Kidney (tissue), 22 donors: Measurements from ENCODE around the gene OR5B17. TPM values are rescaled to one million over a fixed set of nuclear protein-coding genes. Genes with fewer than 3 reads are reported as not detected.
"Not testable (repeated sequence)": the region's sequence is repeated elsewhere in the genome, so short reads cannot be mapped to it uniquely, and the experiment has no call there.

Experiments used
- DNase-seq, 5 donors: peaks; one replicate each; pipeline ENCODE4 v3.0.0-alpha.2; 2013 to 2020
- FAIRE-seq: peaks from 2 replicates; lab custom pipeline; 2012; peaks lifted over from hg19 to GRCh38; lab: Jason Lieb, UNC
- H3K27ac ChIP-seq, 2 donors: one replicate each; pipeline ENCODE4 v1.7.0; 2013; ENCODE audit warnings: low read depth in 2 of 2, low read length in 2 of 2, inconsistent platforms in 1 of 2
- H3K27me3 ChIP-seq: one replicate; pipeline ENCODE4 v1.7.1; 2013; ENCODE audit warnings: low read length, inconsistent platforms; ENCODE audit not compliant: control insufficient read depth, insufficient read depth
- H3K36me3 ChIP-seq, 3 donors: one replicate each; pipeline versions ENCODE4 v1.7.0 to v1.7.1; 2013; ENCODE audit warnings: low read length in 3 of 3, control low read depth in 1 of 3, inconsistent platforms in 1 of 3; ENCODE audit not compliant: insufficient read depth in 3 of 3, control insufficient read depth in 2 of 3
- H3K4me1 ChIP-seq, 3 donors: one replicate each; pipeline versions ENCODE4 v1.7.0 to v1.7.1; 2013; ENCODE audit warnings: low read length in 3 of 3, inconsistent platforms in 1 of 3, low read depth in 1 of 3; ENCODE audit not compliant: control insufficient read depth in 2 of 3, insufficient read depth in 2 of 3
- H3K4me3 ChIP-seq, 3 donors: one replicate each; pipeline versions ENCODE4 v1.7.0 to v1.8.1; 2013; ENCODE audit warnings: low read length in 3 of 3, control low read depth in 1 of 3, inconsistent platforms in 1 of 3
- H3K9ac ChIP-seq, 3 donors: one replicate each; pipeline versions ENCODE4 v1.7.0 to v1.7.1; 2013; ENCODE audit warnings: low read length in 3 of 3, control low read depth in 1 of 3, inconsistent platforms in 1 of 3
- H3K9me3 ChIP-seq, 3 donors: one replicate each; pipeline versions ENCODE4 v1.7.0 to v1.7.1; 2013; ENCODE audit warnings: low read length in 3 of 3, control low read depth in 1 of 3, inconsistent platforms in 1 of 3; ENCODE audit not compliant: control insufficient read depth in 2 of 3, insufficient read depth in 1 of 3
- intact Hi-C: fragments of 100-400 bp; cut with DNase I; formaldehyde crosslinking; loops from one replicate; pipeline ENCODE4 v1.11.1; 2022
- long read RNA-seq, 10 donors: library from polyadenylated mRNA in 1 of 10; unstranded in 1 of 10; transcript quantifications; one replicate each; pipeline ENCODE4 v2.0.0 and lab custom pipeline, GENCODE V29; 2021 to 2026
- polyA plus RNA-seq: library from polyadenylated mRNA; stranded (reverse); fragments of 350-450 nt; fragmentation: Illumina TruSeq; extraction: RNeasy Lipid Tissue Mini Kit (QIAGEN cat#74804); gene quantifications from one replicate; pipeline ENCODE4 v1.2.3, GENCODE V29; 2014; ENCODE audit warnings: low read depth, low replicate concordance; ENCODE audit not compliant: insufficient read depth
- total RNA-seq: library from RNA; stranded (reverse); fragmentation: NEBNext Ultra II Directional; extraction: Animal tissue kit (Norgen Biotek cat#: 25700); gene quantifications from one replicate; pipeline ENCODE4 v1.2.1, GENCODE V29; 2021
- TF ChIP-seq, protein P1 (sequence below): IDR thresholded peaks from 3 replicates; pipeline ENCODE4 v1.5.1; 2012; ENCODE audit warnings: mild to moderate bottlenecking, moderate library complexity, borderline replicate concordance; ENCODE audit not compliant: insufficient read depth; ENCODE audit errors: extremely low read depth
- donor health status: control.
- donor health status: control.
- donor health status: control.
- donor health status: control.
- donor health status: control.
- donor health status: DM: yes; HTN: yes; CAD: no.
- donor health status: Normal renal cell carcinoma (clear cell type).

The OR5B17 gene
- total RNA-seq (not detected), polyA plus RNA-seq (not detected)
- long read RNA-seq, donor 1, result 0 reads
- long read RNA-seq, donor 2, result 0 reads
- long read RNA-seq, donor 3, result 0 reads
- long read RNA-seq, donor 4, result 0 reads
- long read RNA-seq, donor 5, result 0 reads
- long read RNA-seq, donor 6, result 0 reads
- long read RNA-seq, donor 7, result 0 reads
- long read RNA-seq, donor 8, result 0 reads
- long read RNA-seq, donor 9, result 0 reads
- long read RNA-seq, donor 10, result 0 reads

DNA sequence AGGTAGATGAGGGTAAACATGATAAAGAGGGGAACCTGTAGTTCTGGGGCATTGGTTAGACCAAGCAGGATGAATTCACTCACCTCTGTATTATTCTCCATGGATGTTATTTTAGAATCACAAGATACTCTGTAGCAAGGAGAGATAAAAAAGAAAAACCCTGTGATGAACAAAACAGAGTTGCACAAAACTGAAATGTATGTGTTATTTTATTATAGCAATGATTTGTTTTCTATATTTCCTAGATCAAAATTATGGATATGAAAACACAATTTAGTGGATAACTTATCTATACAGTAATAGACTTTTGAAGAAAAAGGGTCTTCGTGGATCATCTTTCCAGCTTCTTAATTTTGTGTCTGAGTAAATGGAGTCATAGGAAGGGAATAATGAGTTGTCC is at the start of gene OR5B17:
Gene OR5B17, minus strand, starts transcription at position 101 of the 400 bp plus-strand sequence. Its CDS starts 0 bp downstream, at position 101.
- Histone ChIP-seq H3K9me3 (no peaks in the 10 kb centered on the region), H3K27me3 (no peaks in the 10 kb centered on the region), H3K4me3 (no peak within 1 kb of the TSS), H3K9ac (no peak within 1 kb of the TSS), H3K27ac (no peak within 1 kb of the TSS), H3K36me3 (no peaks in the 10 kb centered on the region), H3K4me1 (no peaks in the 10 kb centered on the region)
- TF ChIP-seq, protein P1, sequence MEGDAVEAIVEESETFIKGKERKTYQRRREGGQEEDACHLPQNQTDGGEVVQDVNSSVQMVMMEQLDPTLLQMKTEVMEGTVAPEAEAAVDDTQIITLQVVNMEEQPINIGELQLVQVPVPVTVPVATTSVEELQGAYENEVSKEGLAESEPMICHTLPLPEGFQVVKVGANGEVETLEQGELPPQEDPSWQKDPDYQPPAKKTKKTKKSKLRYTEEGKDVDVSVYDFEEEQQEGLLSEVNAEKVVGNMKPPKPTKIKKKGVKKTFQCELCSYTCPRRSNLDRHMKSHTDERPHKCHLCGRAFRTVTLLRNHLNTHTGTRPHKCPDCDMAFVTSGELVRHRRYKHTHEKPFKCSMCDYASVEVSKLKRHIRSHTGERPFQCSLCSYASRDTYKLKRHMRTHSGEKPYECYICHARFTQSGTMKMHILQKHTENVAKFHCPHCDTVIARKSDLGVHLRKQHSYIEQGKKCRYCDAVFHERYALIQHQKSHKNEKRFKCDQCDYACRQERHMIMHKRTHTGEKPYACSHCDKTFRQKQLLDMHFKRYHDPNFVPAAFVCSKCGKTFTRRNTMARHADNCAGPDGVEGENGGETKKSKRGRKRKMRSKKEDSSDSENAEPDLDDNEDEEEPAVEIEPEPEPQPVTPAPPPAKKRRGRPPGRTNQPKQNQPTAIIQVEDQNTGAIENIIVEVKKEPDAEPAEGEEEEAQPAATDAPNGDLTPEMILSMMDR, result no peak
- intact Hi-C loops, result no loop called here
- DNase-seq, result no peak
- FAIRE-seq, result no peak

- H3K36me3 ChIP-seq, result no peaks in the 10 kb centered on the region
- H3K27ac ChIP-seq, result no peak within 1 kb of the TSS
- intact Hi-C loops, result no loop called here
- H3K9me3 ChIP-seq, result peaks cover 0 to 3% (median 0%) of the 10 kb centered on the region in 3 donors
- no peaks in the 10 kb centered on the region for H3K27me3 ChIP-seq
- no peaks in the 10 kb centered on the region for H3K4me1 ChIP-seq
- TF ChIP-seq, protein P1, result no peak
- DNase-seq (no peak), FAIRE-seq (no peak)
- H3K9ac ChIP-seq, result no peak within 1 kb of the TSS
- H3K4me3 ChIP-seq, result no peak within 1 kb of the TSS
Observed at GRCh38 chr11:58406774-58407173, 47.9 kb upstream of the OR5B17 start, which contains the start of gene OR5B3. OR5B3 (minus strand) TSS chr11:58406874; CDS start chr11:58403409, 3,465 bp downstream.

GRCh38 chr11:58399622-58400021 is 40.8 kb upstream of the OR5B17 start:
- DNase-seq, H3K36me3 ChIP-seq, H3K27ac ChIP-seq, intact Hi-C loops, H3K9me3 ChIP-seq, H3K9ac ChIP-seq, H3K27me3 ChIP-seq, H3K4me1 ChIP-seq, H3K4me3 ChIP-seq: not testable (repeated sequence)
- peak; percentile 91 for FAIRE-seq

GRCh38 chr11:58395581-58395980 is 36.7 kb upstream of the OR5B17 start:
- Histone ChIP-seq H3K4me1 (no peaks in the 10 kb centered on the region), H3K9me3 (peaks cover 0 to 5% (median 0%) of the 10 kb centered on the region in 3 donors), H3K36me3 (no peaks in the 10 kb centered on the region), H3K9ac (no peak overlapping the region), H3K4me3 (no peak overlapping the region), H3K27me3 (no peaks in the 10 kb centered on the region), H3K27ac (no peak overlapping the region)
- no peak for DNase-seq
- no peak for FAIRE-seq
- intact Hi-C loops, result no loop called here
- TF ChIP-seq, protein P1, result no peak
